Measurements from ENCODE around the gene PARD3. TPM values are rescaled to one million over a fixed set of nuclear protein-coding genes. Genes with fewer than 3 reads are reported as not detected.

Gene PARD3
- total RNA-seq, 1 donor from 2014 or later: 34.1 TPM

DNA sequence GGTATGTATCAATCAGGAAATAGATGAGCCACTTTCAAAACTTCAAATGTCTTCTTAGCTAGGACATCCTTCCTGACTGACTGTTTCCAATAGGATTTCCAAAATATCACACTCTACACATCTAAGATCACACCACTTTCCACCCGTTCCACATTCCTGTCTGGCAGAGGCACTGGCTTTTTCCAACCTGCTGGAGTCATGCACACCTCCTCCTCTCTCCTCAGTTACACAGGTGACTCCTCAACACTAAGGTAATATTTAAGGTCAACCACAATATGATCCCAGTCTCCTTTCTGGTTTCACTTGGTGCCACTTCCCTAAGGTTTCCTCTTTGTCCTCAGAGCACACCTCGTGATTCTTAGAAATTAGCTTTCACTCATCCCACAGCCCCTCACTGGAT is 196.5 kb downstream of the PARD3 start:
- no peak for ATAC-seq

DNA sequence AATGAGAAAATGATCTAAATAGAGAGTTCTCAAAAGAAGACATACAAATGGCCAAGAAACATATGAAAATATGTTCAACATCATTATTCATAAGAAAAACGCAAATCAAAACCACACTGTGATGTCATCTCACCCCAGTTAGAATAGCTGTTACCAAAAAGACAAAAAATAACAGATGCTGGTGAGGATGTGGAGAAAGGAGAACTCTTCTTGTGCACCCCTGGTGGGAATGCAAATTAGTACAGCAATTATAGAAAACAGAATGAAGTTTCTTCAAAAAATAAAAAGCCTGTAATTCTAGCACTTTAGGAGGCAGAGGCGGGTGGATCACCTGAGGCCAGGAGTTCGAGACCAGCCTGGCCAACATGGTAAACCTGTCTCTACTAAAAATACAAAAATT is 199.3 kb downstream of the PARD3 start:
- H3K27ac ChIP-seq: no peak overlapping the region
- H3K9me3 ChIP-seq: no peaks in the 10 kb centered on the region
- H3K27me3 ChIP-seq (ENCODE audit: low read depth): no peaks in the 10 kb centered on the region
- TF ChIP-seq, protein P1, sequence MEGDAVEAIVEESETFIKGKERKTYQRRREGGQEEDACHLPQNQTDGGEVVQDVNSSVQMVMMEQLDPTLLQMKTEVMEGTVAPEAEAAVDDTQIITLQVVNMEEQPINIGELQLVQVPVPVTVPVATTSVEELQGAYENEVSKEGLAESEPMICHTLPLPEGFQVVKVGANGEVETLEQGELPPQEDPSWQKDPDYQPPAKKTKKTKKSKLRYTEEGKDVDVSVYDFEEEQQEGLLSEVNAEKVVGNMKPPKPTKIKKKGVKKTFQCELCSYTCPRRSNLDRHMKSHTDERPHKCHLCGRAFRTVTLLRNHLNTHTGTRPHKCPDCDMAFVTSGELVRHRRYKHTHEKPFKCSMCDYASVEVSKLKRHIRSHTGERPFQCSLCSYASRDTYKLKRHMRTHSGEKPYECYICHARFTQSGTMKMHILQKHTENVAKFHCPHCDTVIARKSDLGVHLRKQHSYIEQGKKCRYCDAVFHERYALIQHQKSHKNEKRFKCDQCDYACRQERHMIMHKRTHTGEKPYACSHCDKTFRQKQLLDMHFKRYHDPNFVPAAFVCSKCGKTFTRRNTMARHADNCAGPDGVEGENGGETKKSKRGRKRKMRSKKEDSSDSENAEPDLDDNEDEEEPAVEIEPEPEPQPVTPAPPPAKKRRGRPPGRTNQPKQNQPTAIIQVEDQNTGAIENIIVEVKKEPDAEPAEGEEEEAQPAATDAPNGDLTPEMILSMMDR (IDR thresholded peaks at IDR 0.05): no peak
- ATAC-seq: no peak
- intact Hi-C loops (cut with DNase I): no loop called here
- H3K4me3 ChIP-seq: no peak overlapping the region
- H3K36me3 ChIP-seq: no peaks in the 10 kb centered on the region
- no peaks in the 10 kb centered on the region for H3K4me1 ChIP-seq
- no peak for DNase-seq

More for the DNA sequence above, 196.5 kb downstream of the PARD3 start:
- no peak for DNase-seq
- intact Hi-C loops (cut with DNase I): no loop called here
- Histone ChIP-seq H3K4me3 (no peak overlapping the region), H3K27me3 (ENCODE audit: low read depth) (no peaks in the 10 kb centered on the region), H3K36me3 (no peaks in the 10 kb centered on the region), H3K4me1 (no peaks in the 10 kb centered on the region), H3K27ac (no peak overlapping the region), H3K9me3 (no peaks in the 10 kb centered on the region)
- TF ChIP-seq, protein P1 (IDR thresholded peaks at IDR 0.05): no peak

DNA sequence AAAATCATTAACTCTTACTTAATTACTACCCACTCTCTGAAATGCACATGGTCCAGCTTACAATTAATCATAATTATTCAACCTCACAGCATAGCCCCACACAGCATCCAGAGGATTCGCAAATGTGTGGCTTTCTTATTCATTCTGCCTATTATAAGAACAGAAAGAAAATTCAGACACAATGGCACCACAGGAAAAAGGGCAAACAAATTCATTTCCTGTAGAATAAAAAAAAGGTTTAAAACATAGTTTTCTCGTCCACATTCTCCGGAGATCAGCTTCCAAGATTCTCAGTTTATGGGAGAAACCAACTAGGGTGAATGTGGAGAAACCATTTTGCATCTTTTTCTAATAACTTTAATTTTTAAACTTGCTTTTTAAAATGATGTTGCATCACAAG is 201.6 kb downstream of the PARD3 start:
- DNase-seq: no peak

DNA sequence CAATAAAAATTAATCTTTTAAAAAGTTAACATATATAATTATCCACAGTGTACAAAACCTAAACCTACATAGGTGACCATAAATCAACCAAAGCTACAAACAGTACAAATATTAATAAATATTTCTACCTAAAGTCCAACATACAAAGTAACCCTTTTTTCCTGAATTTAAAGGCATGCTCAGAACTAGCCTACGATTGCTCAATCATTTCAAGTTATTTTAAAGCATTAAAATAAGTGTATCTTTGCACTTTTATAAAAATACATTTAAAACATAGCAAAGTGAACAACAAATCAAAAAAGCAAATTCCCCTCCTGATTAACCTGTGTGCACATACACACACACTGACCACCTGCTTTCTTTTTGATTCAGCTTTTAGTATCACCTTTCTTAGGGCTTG is 202.2 kb downstream of the PARD3 start:
- Histone ChIP-seq H3K4me3 (no peak overlapping the region), H3K27ac (no peak overlapping the region), H3K36me3 (no peaks in the 10 kb centered on the region), H3K9me3 (no peaks in the 10 kb centered on the region), H3K27me3 (ENCODE audit: low read depth) (no peaks in the 10 kb centered on the region), H3K4me1 (no peaks in the 10 kb centered on the region)
- DNase-seq (no peak), ATAC-seq (no peak)
- TF ChIP-seq, protein P1 (IDR thresholded peaks at IDR 0.05): no peak
- intact Hi-C loops (cut with DNase I): no loop called here

More for the DNA sequence above, 201.6 kb downstream of the PARD3 start:
- intact Hi-C loops (cut with DNase I): no loop called here
- H3K27me3 ChIP-seq (ENCODE audit: low read depth): no peaks in the 10 kb centered on the region
- no peaks in the 10 kb centered on the region for H3K36me3 ChIP-seq
- TF ChIP-seq, protein P1 (IDR thresholded peaks at IDR 0.05): no peak
- no peak for ATAC-seq
- H3K4me1 ChIP-seq: no peaks in the 10 kb centered on the region
- no peak overlapping the region for H3K4me3 ChIP-seq
- no peak overlapping the region for H3K27ac ChIP-seq
- H3K9me3 ChIP-seq: no peaks in the 10 kb centered on the region

DNA sequence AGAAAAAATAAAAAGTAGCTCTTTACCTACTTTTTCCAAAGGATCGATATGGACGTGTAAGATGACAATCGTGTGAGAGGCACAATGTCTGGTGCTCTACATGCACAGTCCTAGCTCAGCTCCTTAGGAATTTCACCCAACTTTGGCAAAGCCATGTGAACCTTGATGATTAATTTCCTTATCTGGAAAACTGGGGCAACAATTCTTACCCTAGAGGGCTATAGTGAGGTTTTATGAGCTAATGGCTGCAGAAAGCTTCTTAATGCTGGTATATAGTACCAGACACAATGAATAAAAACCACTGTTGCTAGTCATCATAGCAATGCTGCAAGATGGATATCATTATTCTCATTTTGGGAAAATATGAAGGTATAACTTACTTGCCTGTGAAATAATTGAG is 202.7 kb downstream of the PARD3 start:
- Histone ChIP-seq H3K27ac (no peak overlapping the region), H3K4me3 (no peak overlapping the region), H3K4me1 (no peaks in the 10 kb centered on the region), H3K36me3 (no peaks in the 10 kb centered on the region), H3K9me3 (no peaks in the 10 kb centered on the region), H3K27me3 (ENCODE audit: low read depth) (no peaks in the 10 kb centered on the region)
- DNase-seq: no peak
- ATAC-seq: no peak
- intact Hi-C loops (cut with DNase I): no loop called here
- TF ChIP-seq, protein P1 (IDR thresholded peaks at IDR 0.05): no peak

All from lower lobe of right lung (tissue), 2 donors.